ENCODE measurements around the gene MPHOSPH10. TPM values are rescaled to one million over a fixed set of nuclear protein-coding genes. Genes with fewer than 3 reads are reported as not detected.

The MPHOSPH10 gene
- total RNA-seq, 2 donors from 2014 or later = 17.2 to 37.0 TPM

- TF ChIP-seq CTCF (IDR thresholded peaks at IDR 0.05) = no peak
- H3K4me1 ChIP-seq (ENCODE audit: control insufficient read depth in 1 of 2, low read depth in 2 of 2) = no peaks in the 10 kb centered on the region
- H3K9me3 ChIP-seq = no peaks in the 10 kb centered on the region
- DNase-seq (ENCODE audit: low spot score) = no peak
- no peaks in the 10 kb centered on the region for H3K27me3 ChIP-seq (replicated peaks; ENCODE audit: insufficient read depth)
- no peaks in the 10 kb centered on the region for H3K36me3 ChIP-seq
- ATAC-seq (ENCODE audit: insufficient number of reproducible peaks, low FRiP score, low read depth) = no peak
- no peak overlapping the region for H3K4me3 ChIP-seq
- H3K27ac ChIP-seq = no peak overlapping the region
Observed at GRCh38 chr2:71187589-71187988, 57.2 kb downstream of the MPHOSPH10 start.

- ATAC-seq (ENCODE audit: insufficient number of reproducible peaks, low FRiP score, low read depth) = no peak
- H3K9me3 ChIP-seq = no peaks in the 10 kb centered on the region
- no peak for DNase-seq (ENCODE audit: low spot score)
- H3K4me1 ChIP-seq (ENCODE audit: control insufficient read depth in 1 of 2, low read depth in 2 of 2) = no peaks in the 10 kb centered on the region
- H3K36me3 ChIP-seq = no peaks in the 10 kb centered on the region
- no peak for TF ChIP-seq CTCF (IDR thresholded peaks at IDR 0.05)
- no peak overlapping the region for H3K27ac ChIP-seq
- no peaks in the 10 kb centered on the region for H3K27me3 ChIP-seq (replicated peaks; ENCODE audit: insufficient read depth)
- H3K4me3 ChIP-seq = no peak overlapping the region
Observed at GRCh38 chr2:71190656-71191569, 60.5 kb downstream of the MPHOSPH10 start.

GRCh38 chr2:71191570-71191943 lies 61.1 kb downstream of the MPHOSPH10 start:
- DNase-seq (ENCODE audit: low spot score) (no peak), ATAC-seq (ENCODE audit: insufficient number of reproducible peaks, low FRiP score, low read depth) (no peak)
- no peak for TF ChIP-seq CTCF (IDR thresholded peaks at IDR 0.05)
- no peak overlapping the region for H3K4me3 ChIP-seq
- no peaks in the 10 kb centered on the region for H3K36me3 ChIP-seq
- no peak overlapping the region for H3K27ac ChIP-seq
- H3K9me3 ChIP-seq = no peaks in the 10 kb centered on the region
- no peaks in the 10 kb centered on the region for H3K4me1 ChIP-seq (ENCODE audit: control insufficient read depth in 1 of 2, low read depth in 2 of 2)
- H3K27me3 ChIP-seq (replicated peaks; ENCODE audit: insufficient read depth) = no peaks in the 10 kb centered on the region

Other genes with a start within 250 kb of the MPHOSPH10 start
- gene VAX2, start 230.1 kb upstream of the MPHOSPH10 start, total RNA-seq = 1 to 10 TPM in 1 of 2 donors, under 1 TPM in 1; 0.56 to 1.9 TPM
- gene ATP6V1B1, start 194.7 kb upstream of the MPHOSPH10 start, total RNA-seq = 1 to 10 TPM; 1.4 to 4.4 TPM
- 1 to 10 TPM in 1 of 2 donors, under 1 TPM in 1; 0.49 to 4.6 TPM for gene ANKRD53, start 152.0 kb upstream of the MPHOSPH10 start, total RNA-seq
- gene TEX261, start 135.8 kb upstream of the MPHOSPH10 start, total RNA-seq = 10 to 100 TPM; 35.9 to 45.1 TPM
- gene NAGK, start 62.0 kb upstream of the MPHOSPH10 start, total RNA-seq = 100 to 1,000 TPM in 1 of 2 donors, 10 to 100 TPM in 1; 46.6 to 125 TPM
- gene MCEE, start 405 bp upstream of the MPHOSPH10 start, total RNA-seq = 10 to 100 TPM in 1 of 2 donors, 1 to 10 TPM in 1; 5.8 to 10.6 TPM
- 1 to 10 TPM; 3.3 to 4.7 TPM for gene PAIP2B, start 96.5 kb downstream of the MPHOSPH10 start, total RNA-seq
- gene ZNF638, start 201.1 kb downstream of the MPHOSPH10 start, total RNA-seq = 100 to 1,000 TPM; 162 to 230 TPM

Measured in thoracic aorta (tissue), 2 donors.